ENCODE measurements around the gene RRN3.
"Not testable (repeated sequence)": the region's sequence is repeated elsewhere in the genome, so short reads cannot be mapped to it uniquely, and the experiment has no call there.

Gene RRN3

DNA sequence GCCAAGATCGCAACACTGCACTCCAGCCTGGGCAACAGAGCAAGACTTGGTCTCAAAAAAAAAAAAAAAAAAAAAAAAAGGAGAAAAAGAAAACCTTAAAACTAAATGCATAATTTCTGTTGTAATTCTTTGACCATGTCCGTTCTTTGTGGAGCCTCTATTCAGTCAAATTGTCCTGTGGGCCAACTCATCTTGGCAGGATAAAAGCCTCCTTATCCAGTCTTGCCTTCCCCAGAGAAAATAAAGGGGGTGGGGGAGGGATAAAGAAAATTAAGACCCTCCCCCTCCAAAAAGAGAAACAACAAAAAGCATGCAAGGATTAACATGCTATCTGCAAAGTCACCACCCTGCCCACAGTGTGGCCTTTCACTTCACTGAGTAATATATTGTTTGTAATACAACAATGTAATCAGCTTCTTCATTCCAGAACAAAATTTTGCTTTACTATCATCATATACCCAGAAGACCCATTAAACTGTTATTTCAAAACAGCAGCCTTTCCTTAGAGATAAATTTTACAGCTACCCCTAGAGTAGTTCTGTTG lies 5.4 kb upstream of the RRN3 start:
- DNase-seq = not testable (repeated sequence)

- DNase-seq = not testable (repeated sequence)
These were observed 2.5 kb upstream of the RRN3 start for GRCh38 chr16:15096583-15096972.

DNA sequence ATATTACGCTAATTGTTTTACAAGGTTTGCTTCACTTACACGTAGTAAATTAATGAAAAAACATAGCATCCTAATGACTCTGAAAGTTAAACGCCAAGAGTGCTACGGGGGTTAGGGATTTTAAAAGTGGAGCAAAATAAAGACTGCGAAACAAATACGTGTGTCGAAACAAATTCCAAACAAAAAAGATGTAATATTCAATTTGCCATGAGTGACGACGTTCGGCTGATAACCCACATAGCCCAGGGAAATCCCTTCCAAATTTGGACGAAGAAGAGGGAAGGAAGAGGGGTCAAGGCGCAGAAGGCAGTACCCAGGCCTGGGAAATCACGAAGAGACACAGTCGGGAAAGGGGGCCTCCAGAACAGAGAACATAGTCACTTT lies 509 bp downstream of the RRN3 start:
- not testable (repeated sequence) for DNase-seq

GRCh38 chr16:15090663-15091269 lies 3.3 kb downstream of the RRN3 start:
- not testable (repeated sequence) for DNase-seq

GRCh38 chr16:15082788-15083187 lies 11.3 kb downstream of the RRN3 start:
- not testable (repeated sequence) for DNase-seq

- DNase-seq = not testable (repeated sequence)
These were observed 13.2 kb downstream of the RRN3 start for GRCh38 chr16:15080883-15081282.

GRCh38 chr16:15076161-15076560 lies 17.9 kb downstream of the RRN3 start:
- not testable (repeated sequence) for DNase-seq

DNA sequence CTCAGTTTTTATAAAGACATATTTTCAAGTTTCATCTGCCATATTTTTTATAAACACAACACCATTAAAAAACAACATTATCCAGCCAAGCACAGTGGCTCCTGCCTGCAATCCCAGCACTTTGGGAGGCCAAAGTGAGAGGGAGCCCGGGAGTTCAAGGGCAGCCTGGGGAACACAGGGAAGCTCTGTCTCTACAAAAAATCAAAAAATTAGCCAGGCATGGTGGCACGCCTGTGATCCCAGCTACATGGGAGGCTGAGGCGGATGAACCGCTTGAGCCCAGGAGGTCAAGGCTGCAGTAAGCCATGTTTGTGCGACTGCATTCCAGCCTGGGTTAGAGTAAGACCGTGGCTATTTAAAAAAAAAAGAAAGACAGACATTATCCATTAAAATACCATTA lies 21.0 kb downstream of the RRN3 start:
- no peak for DNase-seq

DNA sequence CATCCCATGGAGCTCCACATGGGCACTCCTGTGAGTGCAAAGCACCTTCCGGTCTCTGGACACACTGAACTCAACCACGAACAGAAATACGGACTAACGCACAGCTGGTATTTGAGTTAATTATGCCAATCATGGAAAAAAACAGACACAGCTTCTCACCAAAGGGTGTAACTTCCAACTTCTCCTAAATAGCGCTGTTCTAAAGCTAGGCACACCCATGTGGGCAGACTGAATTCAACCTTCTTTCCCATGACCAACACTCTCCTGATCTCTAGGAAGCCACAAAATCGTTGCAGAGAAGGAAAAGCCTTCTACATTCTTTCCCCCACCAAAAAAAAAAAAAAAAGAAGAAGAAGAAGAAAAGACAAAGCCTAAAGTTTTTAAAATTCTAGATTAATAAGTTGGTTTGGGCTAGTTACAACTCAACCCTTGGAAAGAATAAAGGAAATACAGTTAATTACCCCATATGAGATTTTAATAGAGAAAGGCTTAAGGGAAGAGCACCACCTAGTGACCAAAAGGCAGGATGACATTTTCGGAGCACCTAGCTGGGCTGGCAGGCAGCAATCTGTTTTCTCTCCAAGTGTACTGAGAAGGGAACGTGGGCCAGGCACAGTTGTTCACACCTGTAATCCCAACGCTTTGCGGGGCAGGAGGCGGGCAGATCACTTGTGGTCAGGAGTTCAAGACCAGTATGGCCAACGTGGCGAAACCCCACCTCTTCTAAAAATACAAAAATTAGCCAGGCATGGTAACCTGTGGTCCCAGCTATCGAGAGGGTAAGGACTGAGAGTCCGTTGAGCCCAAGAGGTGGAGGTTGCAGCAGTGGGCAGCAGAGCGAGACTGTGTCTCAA lies 21.9 kb downstream of the RRN3 start:
- not testable (repeated sequence) for DNase-seq

- DNase-seq = not testable (repeated sequence)
These were observed 23.1 kb downstream of the RRN3 start for GRCh38 chr16:15071013-15071412.

DNA sequence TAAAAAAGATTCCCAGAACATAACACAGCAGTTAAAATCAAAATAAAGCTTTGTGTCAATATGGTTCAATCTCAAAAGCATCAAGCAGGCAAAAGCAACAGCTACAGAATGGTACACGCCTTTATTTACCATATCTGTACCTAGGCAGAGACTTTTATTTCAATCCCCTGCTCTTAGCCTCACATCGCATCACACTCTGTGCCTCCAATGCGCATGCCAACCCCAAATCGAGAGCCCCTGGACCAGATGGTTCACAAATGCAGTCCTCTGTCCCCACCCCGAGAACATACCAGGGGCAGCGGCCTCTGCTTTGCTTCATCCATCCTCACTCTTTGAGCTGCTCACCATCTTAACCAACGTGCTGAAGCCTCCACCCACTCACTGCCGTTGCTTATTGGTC lies 27.4 kb downstream of the RRN3 start:
- DNase-seq = not testable (repeated sequence)

DNA sequence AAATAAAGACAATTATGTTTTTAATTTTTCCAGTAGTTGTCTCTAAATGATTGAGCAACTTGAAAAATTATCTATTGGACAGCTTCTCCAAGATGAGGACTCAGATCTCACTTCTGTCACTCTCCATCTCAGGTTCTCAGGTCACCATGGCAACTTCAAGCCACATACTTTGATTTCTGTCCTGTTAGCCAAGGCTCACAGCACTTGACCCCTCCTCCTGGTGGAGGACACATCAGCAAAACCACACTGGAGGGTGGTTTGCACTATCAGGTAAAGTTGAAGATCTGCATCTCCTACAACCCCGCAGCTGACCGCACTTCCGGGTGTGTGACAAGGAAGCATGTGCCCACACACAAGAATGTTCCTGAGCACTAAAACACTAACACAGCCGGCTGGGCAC lies 28.1 kb downstream of the RRN3 start:
- DNase-seq = not testable (repeated sequence)

- DNase-seq = not testable (repeated sequence)
These were observed 31.8 kb downstream of the RRN3 start for GRCh38 chr16:15062085-15062810.

DNA sequence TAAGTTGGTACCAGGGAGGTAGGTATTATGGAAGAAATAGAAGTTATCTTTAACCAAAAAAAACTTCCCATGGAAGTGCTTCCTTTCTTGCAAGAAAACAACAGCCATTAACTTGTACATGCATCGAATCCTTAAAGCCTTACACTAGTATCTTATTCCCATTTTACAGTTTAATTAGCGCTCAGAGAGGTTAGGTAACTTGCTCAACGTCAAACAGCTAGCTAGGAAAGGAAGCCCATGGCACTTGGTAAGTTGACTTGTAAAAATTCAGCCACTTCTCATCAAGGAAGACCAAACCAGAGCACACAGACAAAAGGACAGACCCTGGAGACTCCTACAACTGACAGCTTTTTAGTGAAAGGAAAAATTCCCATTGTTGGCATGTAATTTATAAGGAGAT lies 34.7 kb downstream of the RRN3 start:
- no peak for DNase-seq

GRCh38 chr16:15057681-15058417 lies 36.2 kb downstream of the RRN3 start:
- no peak for DNase-seq

DNA sequence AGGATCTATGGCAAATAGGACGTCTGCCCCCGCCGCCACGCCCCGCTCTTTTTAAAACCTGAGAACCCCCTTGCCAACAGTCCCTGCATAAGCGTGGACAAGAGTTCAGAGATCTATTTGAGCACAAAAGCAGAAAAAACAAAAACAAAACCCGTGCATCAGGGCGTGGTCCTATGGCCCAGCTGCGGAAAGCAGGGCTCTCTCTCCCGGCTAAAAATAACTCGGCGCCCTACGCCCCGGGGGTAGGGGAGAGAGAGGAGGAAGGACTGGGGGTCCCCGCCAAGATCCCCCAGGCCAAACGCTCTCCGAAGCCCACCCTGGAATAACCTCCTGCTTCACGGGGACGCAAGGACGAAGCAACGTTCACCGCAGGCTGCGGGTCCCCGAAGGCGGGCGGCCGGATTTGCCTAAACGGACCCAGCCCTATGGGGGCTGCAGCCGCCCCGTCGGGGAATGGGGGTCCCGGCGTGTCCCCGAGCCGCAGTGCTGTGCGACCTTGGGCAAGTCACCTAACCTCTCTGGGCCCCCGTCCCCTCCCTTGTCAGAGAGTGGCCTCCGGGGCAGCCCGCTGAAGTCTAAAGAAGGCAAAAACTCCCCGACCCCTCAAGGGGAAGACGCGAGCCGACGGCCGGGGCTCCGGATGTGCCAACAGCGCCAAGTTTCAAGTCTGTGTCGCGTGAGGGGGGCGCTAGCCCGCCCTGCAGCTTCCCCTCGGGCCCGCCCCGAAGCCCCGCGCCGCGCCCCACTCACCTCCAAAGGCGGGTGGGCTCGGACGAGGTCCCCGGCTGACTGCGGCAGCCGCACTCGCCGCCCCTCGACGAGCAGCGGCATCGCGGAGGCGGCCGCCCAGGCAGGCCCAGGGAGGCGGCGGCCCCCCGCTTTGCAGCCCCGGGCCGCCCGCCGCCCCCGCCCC lies 38.7 kb downstream of the RRN3 start:
- DNase-seq = peak; percentile 51

DNA sequence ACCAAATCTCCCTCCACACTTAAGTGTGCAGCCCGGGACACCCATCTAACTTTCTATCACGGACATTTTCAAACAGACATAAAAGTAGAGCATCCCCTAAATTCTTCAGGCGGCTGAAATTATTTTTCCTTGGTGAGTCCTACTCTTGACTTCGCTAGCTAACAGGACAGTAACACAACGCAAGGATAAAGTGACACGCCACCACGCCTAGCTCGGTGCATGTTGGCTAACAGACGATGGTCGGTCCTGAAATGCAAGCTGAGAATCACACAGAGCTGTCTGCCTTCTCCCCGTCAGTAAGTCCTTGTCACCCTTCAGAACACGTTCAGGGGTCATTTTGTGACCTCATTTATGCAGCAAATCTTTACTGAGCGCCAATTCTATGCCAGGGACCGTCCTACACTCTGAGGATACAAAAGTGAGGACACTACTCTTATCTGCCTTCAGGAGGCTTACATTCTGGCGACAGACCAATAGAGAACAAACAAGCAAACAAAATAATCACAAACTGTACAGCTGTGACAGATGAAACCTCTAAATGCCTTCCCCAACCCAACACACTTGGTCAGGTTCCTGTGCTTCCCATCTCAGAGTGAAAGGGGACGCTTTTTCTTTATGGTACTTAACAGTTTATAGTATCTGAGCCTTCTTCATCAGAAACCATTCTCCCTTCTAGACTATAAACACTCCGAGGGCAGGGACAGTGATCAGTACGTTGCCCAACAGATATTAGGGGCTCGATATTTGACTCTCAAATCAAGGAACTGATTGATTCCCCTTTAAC lies 39.5 kb downstream of the RRN3 start:
- DNase-seq = no peak

- no peak for DNase-seq
These were observed 40.2 kb downstream of the RRN3 start for GRCh38 chr16:15053904-15054303.

DNA sequence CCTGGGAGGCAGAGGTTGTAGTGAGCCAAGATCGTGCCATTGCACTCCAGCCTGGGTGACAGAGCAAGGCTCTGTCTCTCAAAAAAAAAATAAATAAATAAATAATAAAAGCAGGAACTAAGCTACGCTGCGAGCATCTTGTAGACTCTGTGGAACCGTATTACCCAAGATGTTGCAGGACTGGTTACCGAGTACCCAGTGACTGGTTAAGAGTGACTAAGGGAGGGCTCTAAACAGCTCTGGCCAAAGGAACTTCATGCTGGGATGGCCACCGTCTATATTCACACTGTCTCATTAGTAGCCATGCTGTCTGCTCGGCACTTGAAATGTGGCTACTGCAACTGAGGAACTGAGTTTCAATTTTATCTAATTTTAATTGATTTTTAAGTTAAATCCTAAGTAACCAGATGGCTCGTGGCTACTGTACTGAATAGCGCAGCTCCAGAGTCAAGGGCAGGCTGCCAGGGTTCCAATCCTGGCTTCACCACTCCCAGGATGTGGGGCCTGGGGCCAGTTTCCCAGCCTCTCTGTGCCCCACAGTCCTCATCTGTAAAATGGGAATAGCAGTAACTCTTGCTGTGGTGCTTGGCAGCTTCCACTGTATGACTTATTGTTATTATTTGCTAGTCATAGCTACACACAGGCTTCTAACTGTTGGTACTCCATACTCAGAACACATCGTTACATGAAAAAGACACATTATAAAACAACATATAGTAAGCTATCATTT lies 41.2 kb downstream of the RRN3 start:
- no peak for DNase-seq

DNA sequence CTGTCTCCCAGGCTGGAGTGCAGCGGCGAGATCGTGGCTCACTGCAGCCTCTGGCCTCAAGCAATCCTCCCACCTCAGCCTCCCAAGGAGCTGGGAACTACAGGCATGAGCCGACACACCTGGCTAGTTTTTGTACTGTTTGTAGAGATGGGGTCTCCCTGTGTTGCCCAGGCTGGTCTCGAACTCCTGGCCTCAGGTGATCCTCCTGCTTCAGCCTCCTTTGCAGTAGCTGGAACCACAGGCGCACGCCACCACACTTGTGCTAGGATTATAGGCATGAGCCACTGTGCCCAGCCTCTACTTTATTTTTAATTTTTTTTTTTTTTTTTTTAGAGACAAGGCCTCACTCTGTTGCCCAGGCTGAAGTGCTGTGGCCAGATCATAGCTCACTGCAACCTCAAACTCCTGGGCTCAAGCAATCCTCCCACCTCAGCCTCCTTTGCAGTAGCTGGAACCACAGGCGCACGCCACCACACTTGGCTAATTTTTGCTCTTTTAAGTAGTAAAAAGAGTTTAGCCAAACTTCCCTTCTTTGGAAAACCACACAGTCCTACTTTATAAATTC lies 42.6 kb downstream of the RRN3 start:
- DNase-seq = no peak

Data from stimulated activated CD4-positive, alpha-beta T cell treated with anti-CD3 and anti-CD28 coated beads, Interleukin-1b, Interleukin-23, amount 100 ng/mL, for 48 hours (primary cell).